Stimulated activated CD4-positive, alpha-beta T cell treated with anti-CD3 and anti-CD28 coated beads, Interleukin-1b, Interleukin-23, amount 100 ng/mL, for 1 hour (primary cell): ENCODE measurements around the gene HSD17B10.
"Not testable (repeated sequence)": the region's sequence is repeated elsewhere in the genome, so short reads cannot be mapped to it uniquely, and the experiment has no call there.

Experiments
- DNase-seq, 2 donors: peaks; one replicate each; pipeline ENCODE4 v3.0.0-alpha.2; 2020; ENCODE audit warnings: low read depth in 2 of 2

Gene HSD17B10

GRCh38 chrX:53433651-53434639, at the start of gene HSD17B10:
HSD17B10 (minus strand) TSS chrX:53434370; CDS start chrX:53434345, 25 bp downstream.
- peak; percentile 62 to 64 for DNase-seq

GRCh38 chrX:53483416-53483815, 49.2 kb upstream of the HSD17B10 start:
- DNase-seq = no peak

GRCh38 chrX:53481816-53482465, 47.8 kb upstream of the HSD17B10 start:
- peak in 1 of 2 donors; percentile 2 for DNase-seq

GRCh38 chrX:53481093-53481492, 46.9 kb upstream of the HSD17B10 start:
- DNase-seq = no peak

- no peak for DNase-seq
Measured at GRCh38 chrX:53479301-53479700, 45.1 kb upstream of the HSD17B10 start.

GRCh38 chrX:53476371-53476770, 42.2 kb upstream of the HSD17B10 start:
- DNase-seq = no peak

GRCh38 chrX:53474707-53475106, 40.5 kb upstream of the HSD17B10 start:
- DNase-seq = no peak

GRCh38 chrX:53471346-53471745, 37.2 kb upstream of the HSD17B10 start:
- DNase-seq = no peak

- DNase-seq = not testable (repeated sequence)
Measured at GRCh38 chrX:53468659-53469058, 34.5 kb upstream of the HSD17B10 start.

- DNase-seq = no peak
Measured at GRCh38 chrX:53458082-53458481, 23.9 kb upstream of the HSD17B10 start.

GRCh38 chrX:53456254-53456653, 22.1 kb upstream of the HSD17B10 start:
- DNase-seq = no peak

- DNase-seq = no peak
Measured at GRCh38 chrX:53452812-53453211, 18.6 kb upstream of the HSD17B10 start.

- no peak for DNase-seq
Measured at GRCh38 chrX:53449632-53450031, 15.5 kb upstream of the HSD17B10 start.

- no peak for DNase-seq
Measured at GRCh38 chrX:53447441-53447840, 13.3 kb upstream of the HSD17B10 start.

GRCh38 chrX:53445977-53446376, 11.8 kb upstream of the HSD17B10 start:
- DNase-seq = no peak

- no peak for DNase-seq
Measured at GRCh38 chrX:53442322-53442631, 8.1 kb upstream of the HSD17B10 start.

GRCh38 chrX:53441531-53442321, 7.6 kb upstream of the HSD17B10 start:
- peak; percentile 30 to 47 for DNase-seq

GRCh38 chrX:53440621-53441517, 6.7 kb upstream of the HSD17B10 start:
- no peak for DNase-seq

GRCh38 chrX:53440101-53440500, 5.9 kb upstream of the HSD17B10 start:
- DNase-seq = no peak

GRCh38 chrX:53438832-53439230, 4.7 kb upstream of the HSD17B10 start:
- no peak for DNase-seq

GRCh38 chrX:53438174-53438831, 4.1 kb upstream of the HSD17B10 start:
- no peak for DNase-seq
